ENCODE measurements around the gene SGPP2. TPM values are rescaled to one million over a fixed set of nuclear protein-coding genes. Genes with fewer than 3 reads are reported as not detected.

The SGPP2 gene
- total RNA-seq, 2 donors from 2014 or later, result 3.3 to 3.7 TPM

Small RNAs within 50 kb of the gene (small RNA-seq; reads per million reads assigned to genes)
- 0 reads per million in 2 donors for gene RF00019
- gene RNU6-619P, result 0 reads per million in 2 donors

Other genes with a start within 250 kb of the SGPP2 start
- gene PAX3, start 125.5 kb upstream of the SGPP2 start, total RNA-seq, result not detected
- gene FARSB, start 231.5 kb downstream of the SGPP2 start, total RNA-seq, result 10 to 100 TPM; 11.9 to 16.2 TPM
- gene MOGAT1, start 247.1 kb downstream of the SGPP2 start, total RNA-seq, result not detected